Epidermal melanocyte (primary cell): ENCODE measurements around the gene DNAJB12.
"Not testable (repeated sequence)": the region's sequence is repeated elsewhere in the genome, so short reads cannot be mapped to it uniquely, and the experiment has no call there.

Source experiments
- DNase-seq: peaks from one replicate; pipeline ENCODE4 v3.0.0; 2011; ENCODE audit warnings: low spot score; ENCODE audit not compliant: insufficient read length

DNAJB12 gene

GRCh38 chr10:72354356-72355213 is at the start of gene DNAJB12:
TSS of gene DNAJB12 (minus strand) at chr10:72354919. CDS start at chr10:72354897, 22 bp downstream.
- DNase-seq = peak; percentile 90

GRCh38 chr10:72395581-72395980 is 40.9 kb upstream of the DNAJB12 start:
- DNase-seq = not testable (repeated sequence)

- no peak for DNase-seq
These were observed 37.9 kb upstream of the DNAJB12 start for GRCh38 chr10:72392571-72392970.

GRCh38 chr10:72390764-72391163 is 36.0 kb upstream of the DNAJB12 start:
- DNase-seq = no peak

- no peak for DNase-seq
These were observed 35.0 kb upstream of the DNAJB12 start for GRCh38 chr10:72389716-72390115.

GRCh38 chr10:72389014-72389413 is 34.3 kb upstream of the DNAJB12 start:
- DNase-seq = no peak

- DNase-seq = no peak
These were observed 33.3 kb upstream of the DNAJB12 start for GRCh38 chr10:72388062-72388461.

GRCh38 chr10:72386916-72387586 is 32.3 kb upstream of the DNAJB12 start:
- DNase-seq = no peak

GRCh38 chr10:72385724-72386123 is 31.0 kb upstream of the DNAJB12 start:
- DNase-seq = no peak

- DNase-seq = not testable (repeated sequence)
These were observed 30.3 kb upstream of the DNAJB12 start for GRCh38 chr10:72384982-72385381.

- no peak for DNase-seq
These were observed 25.1 kb upstream of the DNAJB12 start for GRCh38 chr10:72379776-72380175.

GRCh38 chr10:72379062-72379461 is 24.3 kb upstream of the DNAJB12 start:
- no peak for DNase-seq

- no peak for DNase-seq
These were observed 20.9 kb upstream of the DNAJB12 start for GRCh38 chr10:72375585-72375984.

- no peak for DNase-seq
These were observed 20.5 kb upstream of the DNAJB12 start for GRCh38 chr10:72375173-72375572.

GRCh38 chr10:72370201-72370722 is 15.5 kb upstream of the DNAJB12 start:
- no peak for DNase-seq

GRCh38 chr10:72367301-72367960 is 12.7 kb upstream of the DNAJB12 start:
- DNase-seq = no peak

GRCh38 chr10:72365106-72365895 is 10.6 kb upstream of the DNAJB12 start:
- DNase-seq = no peak

- peak; percentile 71 for DNase-seq
These were observed 9.6 kb upstream of the DNAJB12 start for GRCh38 chr10:72364239-72364777.

- DNase-seq = no peak
These were observed 2.3 kb upstream of the DNAJB12 start for GRCh38 chr10:72356987-72357386.

GRCh38 chr10:72356115-72356514 is 1.4 kb upstream of the DNAJB12 start:
- DNase-seq = no peak

- no peak for DNase-seq
These were observed 466 bp upstream of the DNAJB12 start for GRCh38 chr10:72355214-72355555.
